HG02973 (cell line): ENCODE measurements around the gene SPATS2L.
A peak's percentile ranks its signal among the peaks of the same experiment; 100 is the strongest.

Source experiments
- ATAC-seq: cut with Tn5 transposase; IDR thresholded peaks from one replicate; pipeline ENCODE4 v1.9.1; 2021; ENCODE audit warnings: moderate library complexity; ENCODE audit not compliant: unreplicated experiment

The SPATS2L gene

DNA sequence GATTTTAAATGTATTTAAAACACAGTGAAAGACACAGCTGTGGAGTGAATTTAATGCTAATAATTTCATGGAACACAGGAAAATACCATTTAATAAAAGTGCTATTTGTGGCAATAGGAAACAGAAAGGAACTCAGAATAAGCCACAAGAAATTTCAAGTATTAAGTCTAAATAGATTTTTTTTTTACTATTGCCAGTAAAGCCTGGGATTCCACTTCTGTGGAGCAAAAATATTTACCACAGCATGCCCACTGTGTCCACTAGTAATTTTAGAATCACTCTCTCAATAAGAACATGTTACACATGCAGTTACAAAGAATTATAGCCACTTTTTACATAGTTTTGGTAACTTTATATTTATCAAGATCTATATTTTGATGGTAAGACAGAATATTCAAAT lies 186.2 kb downstream of the SPATS2L start:
- no peak for ATAC-seq

DNA sequence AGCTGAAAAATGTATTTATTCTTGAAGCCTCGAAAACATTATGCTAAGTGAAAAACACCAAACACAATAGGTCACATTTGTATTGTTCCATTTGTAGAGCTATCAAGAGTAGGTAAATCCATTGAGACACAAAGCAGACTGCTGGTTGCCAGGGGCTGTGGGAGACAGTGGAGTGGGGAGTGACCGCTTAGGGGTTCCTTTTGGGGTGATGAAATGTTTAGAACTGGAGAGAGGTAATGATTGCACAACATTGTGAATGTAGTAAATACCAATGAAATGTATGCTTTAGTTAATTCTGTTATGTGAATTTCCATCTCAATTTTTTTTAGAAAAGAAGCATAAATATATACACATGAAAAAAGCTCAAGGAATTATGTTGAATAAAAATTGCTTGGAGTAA lies 187.6 kb downstream of the SPATS2L start:
- no peak for ATAC-seq

GRCh38 chr2:200496696-200497095 lies 190.2 kb downstream of the SPATS2L start:
- ATAC-seq, result no peak

GRCh38 chr2:200498402-200499162 lies 192.1 kb downstream of the SPATS2L start:
- no peak for ATAC-seq

DNA sequence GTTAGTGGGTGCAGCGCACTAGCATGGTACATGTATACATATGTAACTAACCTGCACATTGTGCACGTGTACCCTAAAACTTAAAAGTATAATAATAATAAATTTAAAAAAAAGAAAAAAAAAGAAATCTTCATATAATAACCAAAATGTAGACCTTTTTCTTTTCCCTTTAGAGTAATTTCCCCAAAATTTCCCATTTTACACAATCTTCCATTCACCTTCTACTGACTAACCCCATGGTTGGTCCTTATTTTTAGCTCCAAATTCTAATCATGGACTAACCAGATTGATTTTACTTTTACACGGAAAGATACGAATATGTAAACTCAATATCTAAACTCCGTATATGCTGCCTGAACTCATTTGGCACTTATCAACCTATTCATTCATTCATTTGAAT lies 195.7 kb downstream of the SPATS2L start:
- no peak for ATAC-seq

DNA sequence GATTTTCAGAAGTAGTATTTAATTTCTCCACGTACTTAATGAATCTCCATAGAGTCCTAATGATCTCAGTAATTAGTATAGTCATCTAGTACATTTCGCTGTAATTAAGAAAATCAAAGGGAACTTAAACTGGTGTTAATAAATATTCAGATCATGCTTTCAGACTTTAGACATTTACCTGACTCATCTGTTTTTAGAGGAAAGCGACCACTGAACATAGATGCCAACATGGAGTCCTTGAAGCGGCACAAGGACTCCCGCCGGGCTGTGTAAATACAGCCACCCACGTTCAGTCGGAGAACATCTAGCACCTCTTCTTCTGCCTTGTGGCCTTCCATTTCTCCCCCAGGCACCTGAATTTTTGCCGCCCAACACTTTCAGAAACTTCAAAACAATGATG lies 200.2 kb downstream of the SPATS2L start:
- ATAC-seq, result no peak

DNA sequence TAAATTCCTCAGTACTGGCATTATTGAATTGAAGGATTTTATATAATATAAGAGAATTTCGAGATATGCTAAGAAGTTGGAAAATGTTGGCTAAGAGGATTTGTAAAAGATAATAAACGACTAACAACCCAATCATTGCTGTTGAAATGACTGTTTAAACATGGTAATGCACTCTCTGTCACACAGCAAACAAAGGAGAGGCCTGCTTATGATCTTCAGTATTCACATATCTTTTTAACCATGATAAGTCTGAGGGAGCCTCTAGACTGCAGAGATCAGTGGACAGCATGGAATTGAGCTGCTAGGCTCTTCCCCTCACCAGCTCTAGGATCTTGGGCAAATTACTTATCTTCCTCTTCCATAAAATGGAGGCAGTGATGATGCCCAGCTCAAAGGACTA lies 200.7 kb downstream of the SPATS2L start:
- no peak for ATAC-seq

- ATAC-seq, result no peak
Measured at GRCh38 chr2:200509235-200509611, 202.7 kb downstream of the SPATS2L start.

GRCh38 chr2:200509612-200510433 lies 203.3 kb downstream of the SPATS2L start, which contains the start of gene KCTD18:
Gene KCTD18 (minus strand): TSS chr2:200510068. CDS start chr2:200507016, 3,052 bp downstream.
- peak; percentile 97 for ATAC-seq

DNA sequence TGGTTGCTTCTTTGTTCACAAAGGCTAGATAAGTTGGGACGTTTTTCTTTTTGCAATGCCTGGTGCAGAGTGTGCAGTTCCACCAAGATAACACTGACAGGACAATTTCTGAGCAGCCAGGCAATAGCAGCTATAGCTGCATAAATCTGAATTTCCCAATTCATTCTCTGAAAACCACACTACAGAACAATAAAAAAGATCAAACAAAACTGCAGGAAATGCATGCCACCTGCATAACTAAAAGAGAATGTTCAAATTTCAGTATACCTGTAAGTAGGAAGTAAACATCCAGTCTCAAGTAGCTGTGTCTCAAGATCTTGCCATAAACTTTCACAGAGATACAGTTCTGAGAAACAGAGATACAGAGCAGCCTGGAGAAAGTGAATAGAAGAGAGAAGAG lies 208.7 kb downstream of the SPATS2L start:
- no peak for ATAC-seq

DNA sequence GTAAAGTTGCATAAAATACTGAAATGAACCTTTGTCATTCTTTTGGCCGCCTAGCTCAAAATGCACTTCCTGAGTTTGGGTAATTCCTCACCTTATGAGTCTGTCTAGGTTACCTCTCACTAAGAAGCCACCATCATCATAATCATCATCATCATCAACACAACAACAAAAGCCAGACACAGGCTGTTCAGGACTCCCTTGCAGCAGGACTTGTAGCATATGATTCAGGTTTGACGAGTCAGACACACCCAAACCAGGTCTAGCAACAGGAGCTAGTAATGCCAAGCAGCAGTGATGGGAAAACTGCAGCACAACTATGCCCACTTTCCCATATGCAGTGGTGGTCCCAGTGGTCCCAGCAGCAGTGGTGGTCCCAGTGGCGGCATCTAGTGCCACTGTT lies 216.7 kb downstream of the SPATS2L start:
- no peak for ATAC-seq

DNA sequence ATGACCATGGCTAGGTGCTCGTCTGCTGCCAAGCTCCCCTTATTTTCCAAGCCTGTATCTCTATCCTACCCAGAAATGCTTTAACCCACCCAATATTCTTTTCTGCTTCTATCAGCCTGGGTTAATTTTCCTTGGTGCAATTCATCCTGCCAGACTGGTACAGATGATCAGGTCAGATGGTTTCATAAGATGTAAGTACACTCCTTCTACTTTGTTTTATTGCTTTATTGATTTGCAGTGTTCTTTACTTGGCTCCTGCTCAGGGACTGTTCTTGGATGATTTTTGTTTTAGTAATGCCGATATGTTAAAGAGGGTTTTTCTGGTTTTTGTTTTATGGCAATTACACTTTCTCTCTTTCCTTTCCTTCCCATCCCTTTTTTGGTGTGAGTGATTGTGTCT lies 217.1 kb downstream of the SPATS2L start:
- ATAC-seq, result no peak

- no peak for ATAC-seq
Measured at GRCh38 chr2:200525066-200525465, 218.6 kb downstream of the SPATS2L start.

DNA sequence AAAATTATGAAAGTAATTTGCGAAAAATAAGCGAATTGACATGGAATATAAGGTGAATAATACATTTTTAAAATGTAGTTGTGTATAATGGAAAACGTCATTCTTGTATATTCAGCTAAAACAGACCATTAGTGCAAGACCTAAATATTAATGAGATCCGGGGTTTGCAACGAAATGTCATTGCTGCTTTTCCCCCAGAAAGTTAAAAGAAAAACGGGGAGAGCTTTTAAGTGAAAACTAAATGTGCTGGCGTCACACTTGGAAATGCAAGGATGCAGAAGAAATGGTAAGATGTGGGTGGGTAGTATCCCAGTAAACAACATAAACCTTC lies 219.0 kb downstream of the SPATS2L start:
- no peak for ATAC-seq

DNA sequence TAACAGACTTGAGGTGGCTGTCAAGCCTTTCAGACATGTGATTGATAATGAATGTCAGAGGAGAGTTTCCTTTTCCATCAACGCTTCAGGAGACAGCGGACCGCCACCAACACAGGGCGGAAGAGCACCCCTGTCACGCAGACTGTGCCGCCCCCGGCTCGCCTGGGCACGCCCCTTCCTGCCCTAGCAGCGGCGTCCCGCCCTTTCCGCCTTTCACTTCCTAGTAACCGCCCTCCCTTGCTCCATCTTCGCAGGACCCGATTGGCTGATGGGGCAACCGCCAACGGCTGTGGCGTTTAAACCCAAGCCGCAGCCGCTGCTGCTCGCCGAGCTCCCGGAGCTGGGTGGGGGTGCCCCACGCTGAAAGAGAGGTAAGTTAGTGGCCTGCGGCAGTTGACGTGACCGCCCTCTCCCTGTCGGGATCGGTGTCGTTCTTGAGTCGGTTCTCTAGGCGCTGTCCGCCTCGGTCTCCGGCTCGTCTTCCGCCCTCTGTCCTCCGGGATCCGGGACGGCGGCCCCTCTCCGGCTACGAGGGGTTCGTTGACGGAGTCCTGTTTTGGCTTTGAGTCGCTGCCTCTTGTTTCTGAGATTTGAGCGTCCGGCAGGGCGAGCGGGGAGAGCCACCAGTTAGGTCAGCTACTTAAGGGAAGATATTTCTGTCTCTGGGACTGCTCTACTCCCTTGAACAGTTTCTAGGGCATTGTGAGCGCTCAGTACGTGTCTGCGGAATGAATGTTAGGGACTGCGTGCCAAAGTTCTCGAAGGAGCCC lies 219.6 kb downstream of the SPATS2L start, which contains the start of gene SGO2:
TSS of gene SGO2 (plus strand) at position 326 of the 770 bp plus-strand sequence. CDS start 6,769 bp downstream, outside the sequence.
- ATAC-seq, result peak; percentile 100

DNA sequence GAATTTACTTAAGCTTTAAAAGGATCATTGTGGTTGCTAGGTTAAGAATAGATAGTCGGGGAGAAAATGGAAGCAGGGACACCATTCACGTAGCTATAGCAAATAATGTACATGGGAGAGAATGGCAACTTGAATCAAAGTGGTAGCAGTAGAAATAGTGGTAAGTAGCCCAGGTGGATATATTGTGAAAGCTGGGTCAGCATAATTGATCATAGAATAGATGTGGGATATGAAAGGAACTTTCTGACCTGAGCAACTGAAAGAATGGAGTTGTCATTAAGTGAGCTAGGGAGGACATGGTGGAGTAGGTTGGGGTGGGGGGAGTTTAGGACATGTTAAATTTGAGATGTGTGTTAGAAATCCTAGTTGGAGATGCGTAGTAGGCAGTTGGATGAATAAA lies 221.7 kb downstream of the SPATS2L start:
- ATAC-seq, result no peak
